MM.1S (cell line): ENCODE data around the gene SGK1.

Experiments used
- DNase-seq: peaks from one replicate; pipeline ENCODE4 v3.0.0-alpha.2; 2015
- H2AFZ ChIP-seq: fragments of 300-600 bp; sonication (generic); 2 replicates; pipeline ENCODE4 v1.6.0; 2016; ENCODE audit warnings: antibody characterized with exemption, low read length
- H3F3A ChIP-seq: fragments of 300-600 bp; sonication (generic); 2 replicates; pipeline ENCODE4 v1.6.1; 2016; ENCODE audit warnings: mild to moderate bottlenecking, antibody characterized with exemption, low read length, moderate library complexity, mixed read lengths; ENCODE audit not compliant: insufficient read depth
- H3K27ac ChIP-seq: fragments of 300-600 bp; sonication (generic); 2 replicates; pipeline ENCODE4 v1.5.1; 2016; ENCODE audit warnings: mild to moderate bottlenecking, low read length
- H3K27me3 ChIP-seq: fragments of 300-600 bp; sonication (generic); replicated peaks from 2 replicates; pipeline ENCODE4 v1.6.0; 2016; ENCODE audit warnings: low read length; ENCODE audit not compliant: insufficient read depth
- H3K36me3 ChIP-seq: fragments of 300-600 bp; sonication (generic); replicated peaks from 2 replicates; pipeline ENCODE4 v1.6.1; 2016; ENCODE audit warnings: mild to moderate bottlenecking, low read length, mixed read lengths; ENCODE audit not compliant: insufficient read depth
- H3K4me1 ChIP-seq: fragments of 300-600 bp; sonication (generic); 2 replicates; pipeline ENCODE4 v1.6.1; 2016; ENCODE audit warnings: low read length, mixed read lengths
- H3K4me2 ChIP-seq: fragments of 300-600 bp; sonication (generic); 2 replicates; pipeline ENCODE4 v1.6.0; 2016; ENCODE audit warnings: low read depth, low read length
- H3K4me3 ChIP-seq: fragments of 300-600 bp; sonication (generic); 2 replicates; pipeline ENCODE4 v1.5.1; 2016; ENCODE audit warnings: low read length, mixed read lengths
- H3K79me2 ChIP-seq: fragments of 300-600 bp; sonication (generic); 2 replicates; pipeline ENCODE4 v1.6.1; 2016; ENCODE audit warnings: mixed run types, low read length, mixed read lengths
- H3K9ac ChIP-seq: fragments of 300-600 bp; sonication (generic); 2 replicates; pipeline ENCODE4 v1.6.1; 2016; ENCODE audit warnings: low read length, mixed read lengths
- H3K9me2 ChIP-seq: fragments of 300-600 bp; sonication (generic); replicated peaks from 2 replicates; pipeline ENCODE4 v1.6.1; 2016; ENCODE audit warnings: mild to moderate bottlenecking, low read length, mixed read lengths; ENCODE audit not compliant: insufficient read depth
- H3K9me3 ChIP-seq: fragments of 300-600 bp; sonication (generic); replicated peaks from 2 replicates; pipeline ENCODE4 v1.6.1; 2016; ENCODE audit warnings: mild to moderate bottlenecking, low read length, mixed read lengths; ENCODE audit not compliant: insufficient read depth
- H4K20me1 ChIP-seq: fragments of 300-600 bp; sonication (generic); 2 replicates; pipeline ENCODE4 v1.6.1; 2016; ENCODE audit warnings: mild to moderate bottlenecking, low read length, moderate library complexity, mixed read lengths; ENCODE audit not compliant: insufficient read depth
- EZH2 ChIP-seq: fragments of 300-600 bp; sonication (generic); optimal IDR thresholded peaks from 2 replicates; pipeline ENCODE3; 2017; ENCODE audit warnings: low read depth, mild to moderate bottlenecking, antibody characterized with exemption, low read length, mixed read lengths
- EZH2phosphoT487 ChIP-seq: fragments of 300-600 bp; sonication (generic); IDR thresholded peaks from 2 replicates; pipeline ENCODE4 v1.6.1; 2018; ENCODE audit warnings: antibody characterized with exemption, low read length
- TF ChIP-seq, protein P1 (sequence below): fragments of 300-600 bp; sonication (generic); IDR thresholded peaks from 2 replicates; pipeline ENCODE4 v1.5.1; 2016; ENCODE audit warnings: antibody characterized with exemption, low read length, mixed read lengths

Gene SGK1

DNA sequence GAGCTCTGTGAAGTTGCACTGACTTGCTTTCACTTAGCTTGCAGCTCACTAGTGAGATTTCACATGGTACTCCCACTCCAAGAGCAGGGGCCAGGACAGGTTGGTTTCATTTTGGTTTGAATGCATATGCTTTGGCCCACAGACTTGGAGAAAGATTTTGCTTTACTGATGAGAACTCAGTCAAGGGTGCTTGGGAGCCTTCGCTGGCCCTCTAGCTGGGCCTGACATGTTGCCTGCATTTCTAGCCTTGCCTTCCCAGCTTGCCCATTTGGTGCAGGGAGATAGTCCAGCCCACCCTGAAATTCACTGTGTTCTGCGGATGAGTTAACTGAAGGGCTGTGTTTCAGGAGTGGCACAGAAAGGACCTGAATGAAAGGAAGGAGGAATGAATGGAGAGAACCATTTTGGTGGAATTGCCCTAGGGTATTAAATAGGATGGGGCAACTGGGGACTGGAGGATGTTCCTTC lies 1.9 kb downstream of the SGK1 start:
- Histone ChIP-seq H3K9ac (no peak overlapping the region), H3K9me3 (no peaks in the 10 kb centered on the region), H3K4me3 (no peak overlapping the region), H2AFZ (no peak overlapping the region), H4K20me1 (no peaks in the 10 kb centered on the region), H3K4me2 (no peak overlapping the region), H3K4me1 (peaks cover 7% of the 10 kb centered on the region), H3F3A (peaks cover 5% of the 10 kb centered on the region; the same call in 1 of the 2 replicates), H3K9me2 (no peaks in the 10 kb centered on the region), H3K27me3 (no peaks in the 10 kb centered on the region), H3K27ac (no peak overlapping the region), H3K36me3 (no peaks in the 10 kb centered on the region), H3K79me2 (no peaks in the 10 kb centered on the region)
- TF ChIP-seq EZH2 (no peak), EZH2phosphoT487 (no peak)
- TF ChIP-seq, protein P1, sequence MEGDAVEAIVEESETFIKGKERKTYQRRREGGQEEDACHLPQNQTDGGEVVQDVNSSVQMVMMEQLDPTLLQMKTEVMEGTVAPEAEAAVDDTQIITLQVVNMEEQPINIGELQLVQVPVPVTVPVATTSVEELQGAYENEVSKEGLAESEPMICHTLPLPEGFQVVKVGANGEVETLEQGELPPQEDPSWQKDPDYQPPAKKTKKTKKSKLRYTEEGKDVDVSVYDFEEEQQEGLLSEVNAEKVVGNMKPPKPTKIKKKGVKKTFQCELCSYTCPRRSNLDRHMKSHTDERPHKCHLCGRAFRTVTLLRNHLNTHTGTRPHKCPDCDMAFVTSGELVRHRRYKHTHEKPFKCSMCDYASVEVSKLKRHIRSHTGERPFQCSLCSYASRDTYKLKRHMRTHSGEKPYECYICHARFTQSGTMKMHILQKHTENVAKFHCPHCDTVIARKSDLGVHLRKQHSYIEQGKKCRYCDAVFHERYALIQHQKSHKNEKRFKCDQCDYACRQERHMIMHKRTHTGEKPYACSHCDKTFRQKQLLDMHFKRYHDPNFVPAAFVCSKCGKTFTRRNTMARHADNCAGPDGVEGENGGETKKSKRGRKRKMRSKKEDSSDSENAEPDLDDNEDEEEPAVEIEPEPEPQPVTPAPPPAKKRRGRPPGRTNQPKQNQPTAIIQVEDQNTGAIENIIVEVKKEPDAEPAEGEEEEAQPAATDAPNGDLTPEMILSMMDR: no peak
- DNase-seq: peak; percentile 36

DNA sequence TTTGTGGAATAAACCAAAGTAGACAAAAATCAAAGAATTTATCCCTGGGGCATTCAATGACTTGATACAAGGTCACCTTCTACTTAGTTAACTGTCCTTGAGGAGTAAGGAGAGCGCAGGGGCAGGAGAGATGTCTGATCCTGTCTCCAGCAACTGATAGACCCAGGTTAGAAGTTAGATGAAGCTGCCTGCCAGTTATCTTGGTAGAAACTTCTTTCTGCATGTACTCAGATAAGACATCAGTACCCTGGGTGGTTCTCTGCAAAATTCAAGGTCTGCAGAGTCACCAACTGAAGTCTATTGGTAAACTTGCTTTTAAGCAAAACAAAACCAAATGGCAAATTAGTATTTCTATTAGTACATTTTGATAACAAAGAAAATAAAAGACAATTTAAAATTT lies 2.7 kb downstream of the SGK1 start:
- TF ChIP-seq EZH2phosphoT487: no peak
- TF ChIP-seq, protein P1: no peak
- no peak for TF ChIP-seq EZH2
- Histone ChIP-seq H2AFZ (no peak overlapping the region), H3K9ac (no peak overlapping the region), H3K27me3 (no peaks in the 10 kb centered on the region), H3K36me3 (no peaks in the 10 kb centered on the region), H3K9me2 (no peaks in the 10 kb centered on the region), H3K4me1 (peaks cover 7% of the 10 kb centered on the region), H3K79me2 (no peaks in the 10 kb centered on the region), H3F3A (peaks cover 5% of the 10 kb centered on the region; the same call in 1 of the 2 replicates), H3K27ac (no peak overlapping the region), H3K4me3 (no peak overlapping the region), H3K4me2 (no peak overlapping the region), H4K20me1 (no peaks in the 10 kb centered on the region), H3K9me3 (no peaks in the 10 kb centered on the region)
- DNase-seq: no peak

DNA sequence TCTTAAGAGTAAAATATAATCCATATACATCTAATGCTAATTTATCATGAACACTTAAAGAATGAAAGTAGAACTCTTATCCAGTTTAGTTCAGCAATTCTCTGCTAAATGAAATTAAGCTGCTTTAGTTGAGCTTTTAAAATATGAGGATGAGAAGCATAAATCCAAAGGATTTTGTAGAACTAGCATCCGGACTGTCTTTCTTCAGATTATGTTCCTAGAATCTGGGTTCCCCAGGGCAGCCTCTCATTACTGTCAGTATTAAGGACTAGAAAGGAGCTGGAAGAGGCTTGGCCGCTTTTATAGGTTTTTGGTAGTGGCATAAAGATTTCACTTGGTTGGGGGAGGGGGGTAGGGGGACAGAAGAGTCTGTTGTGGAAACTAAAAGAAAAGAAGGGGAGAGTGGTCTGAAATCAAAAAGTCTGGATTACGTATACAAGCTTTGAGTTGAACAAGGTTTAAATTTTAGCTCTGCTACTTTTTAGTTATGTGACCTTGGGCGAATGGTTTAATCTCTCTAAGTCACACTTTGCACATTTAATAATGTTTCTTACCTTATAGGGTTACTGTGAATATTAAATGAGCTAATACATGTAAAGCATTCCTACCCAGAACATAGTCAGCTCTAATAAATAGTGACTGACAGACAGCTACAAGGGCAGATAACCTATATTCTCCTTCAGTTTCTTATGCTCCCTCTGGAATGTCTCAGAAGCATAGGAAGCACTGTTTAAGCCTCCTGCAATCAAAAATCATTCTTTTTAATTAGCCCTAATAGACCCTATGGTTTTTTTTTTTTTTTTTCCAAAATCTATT lies 3.7 kb downstream of the SGK1 start:
- no peak overlapping the region for H3K9ac ChIP-seq
- H3K36me3 ChIP-seq: no peaks in the 10 kb centered on the region
- no peaks in the 10 kb centered on the region for H4K20me1 ChIP-seq
- H2AFZ ChIP-seq: no peak overlapping the region
- peaks cover 5% of the 10 kb centered on the region; the same call in 1 of the 2 replicates for H3F3A ChIP-seq
- no peaks in the 10 kb centered on the region for H3K9me2 ChIP-seq
- H3K4me3 ChIP-seq: no peak overlapping the region
- H3K27me3 ChIP-seq: no peaks in the 10 kb centered on the region
- no peak overlapping the region for H3K4me2 ChIP-seq
- H3K9me3 ChIP-seq: no peaks in the 10 kb centered on the region
- DNase-seq: no peak
- peaks cover 7% of the 10 kb centered on the region for H3K4me1 ChIP-seq
- H3K79me2 ChIP-seq: no peaks in the 10 kb centered on the region
- no peak overlapping the region for H3K27ac ChIP-seq
- TF ChIP-seq, protein P1: no peak
- TF ChIP-seq EZH2: no peak
- no peak for TF ChIP-seq EZH2phosphoT487
